Loucy (cell line): ENCODE measurements around the gene DIO1.

Experiments used
- H2AFZ ChIP-seq: fragments of 200-600 bp; sonication (generic); 2 replicates; pipeline ENCODE4 v1.6.0; 2016; ENCODE audit warnings: antibody characterized with exemption, mild to moderate bottlenecking, low read length, moderate library complexity
- H3F3A ChIP-seq: fragments of 200-600 bp; 2 replicates; pipeline ENCODE4 v1.6.0; 2016; ENCODE audit warnings: antibody characterized with exemption, low read depth, mild to moderate bottlenecking
- H3K27me3 ChIP-seq: fragments of 200-600 bp; sonication (generic); 2 replicates; pipeline ENCODE4 v1.6.1; 2014; ENCODE audit warnings: low read length, mild to moderate bottlenecking; ENCODE audit not compliant: insufficient read depth, poor library complexity, severe bottlenecking
- H3K36me3 ChIP-seq: fragments of 200-600 bp; sonication (generic); 2 replicates; pipeline ENCODE4 v1.6.1; 2016; ENCODE audit warnings: low read length; ENCODE audit not compliant: insufficient read depth
- H3K4me1 ChIP-seq: fragments of 200-600 bp; sonication (generic); 2 replicates; pipeline ENCODE4 v1.5.1; 2014; ENCODE audit warnings: low read length, mild to moderate bottlenecking; ENCODE audit not compliant: insufficient read depth, poor library complexity, severe bottlenecking
- H3K4me2 ChIP-seq: fragments of 200-600 bp; sonication (generic); 2 replicates; pipeline ENCODE4 v1.6.0; 2014; ENCODE audit warnings: antibody characterized with exemption, low read length, low read depth, mild to moderate bottlenecking; ENCODE audit not compliant: poor library complexity, severe bottlenecking
- H3K4me3 ChIP-seq: fragments of 200-600 bp; sonication (generic); 2 replicates; pipeline ENCODE4 v1.5.1; 2014; ENCODE audit warnings: low read length, mild to moderate bottlenecking, mixed read lengths; ENCODE audit not compliant: poor library complexity, severe bottlenecking
- H3K79me2 ChIP-seq: fragments of 200-600 bp; sonication (generic); 2 replicates; pipeline ENCODE4 v1.6.1; 2014; ENCODE audit warnings: low read length; ENCODE audit not compliant: insufficient read depth
- H3K9ac ChIP-seq: fragments of 200-600 bp; sonication (generic); 2 replicates; pipeline ENCODE4 v1.6.0; 2014; ENCODE audit warnings: mild to moderate bottlenecking, low read depth, low read length, moderate library complexity; ENCODE audit not compliant: poor library complexity, severe bottlenecking
- H3K9me2 ChIP-seq: fragments of 200-600 bp; sonication (generic); replicated peaks from 2 replicates; pipeline ENCODE4 v1.6.1; 2016; ENCODE audit warnings: low read depth, low read length, mixed read lengths
- H3K9me3 ChIP-seq: fragments of 200-600 bp; sonication (generic); 2 replicates; pipeline ENCODE4 v1.6.1; 2014; ENCODE audit warnings: mild to moderate bottlenecking, antibody characterized with exemption, low read length, low read depth; ENCODE audit not compliant: insufficient read depth
- H4K20me1 ChIP-seq: fragments of 200-600 bp; sonication (generic); 2 replicates; pipeline ENCODE4 v1.6.0; 2014; ENCODE audit warnings: antibody characterized with exemption, low read length, mild to moderate bottlenecking; ENCODE audit not compliant: insufficient read depth, poor library complexity, severe bottlenecking
- EZH2phosphoT487 ChIP-seq: fragments of 200-600 bp; IDR thresholded peaks from 2 replicates; pipeline ENCODE4 v1.6.1; 2018; ENCODE audit warnings: antibody characterized with exemption, mild to moderate bottlenecking, moderate library complexity, borderline replicate concordance
- TF ChIP-seq, protein P1 (sequence below): fragments of 200-600 bp; sonication (generic); conservative IDR thresholded peaks from 2 replicates; pipeline ENCODE4 v1.5.1; 2014; ENCODE audit warnings: mild to moderate bottlenecking, antibody characterized with exemption, low read length

Gene DIO1

DNA sequence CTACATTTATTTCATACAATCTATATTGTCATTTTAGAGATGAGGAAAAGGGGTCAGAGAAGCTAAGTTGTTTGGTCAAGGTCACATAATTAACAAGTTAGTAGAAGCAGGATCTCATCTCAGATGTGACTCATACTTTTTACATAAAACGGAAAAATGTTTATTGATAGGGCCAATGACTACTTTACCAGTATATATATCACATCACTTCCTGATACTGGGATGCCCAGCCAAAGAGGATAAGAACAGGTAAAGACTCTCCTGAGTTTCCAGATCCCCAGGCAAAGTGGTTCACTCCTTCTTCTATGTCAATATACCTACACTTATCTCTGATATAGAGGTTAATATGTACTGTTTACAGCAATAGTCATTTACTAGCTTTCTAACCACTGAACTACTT is 25.4 kb upstream of the DIO1 start:
- no peaks in the 10 kb centered on the region for H3K79me2 ChIP-seq
- H3F3A ChIP-seq = no peaks in the 10 kb centered on the region
- H4K20me1 ChIP-seq = no peaks in the 10 kb centered on the region
- no peaks in the 10 kb centered on the region for H3K9me3 ChIP-seq
- H3K4me2 ChIP-seq = no peak overlapping the region
- H3K4me3 ChIP-seq = no peak overlapping the region
- H3K27me3 ChIP-seq = no peaks in the 10 kb centered on the region
- no peaks in the 10 kb centered on the region for H3K9me2 ChIP-seq
- H3K36me3 ChIP-seq = peaks cover 19% of the 10 kb centered on the region; the same call in 1 of the 2 replicates
- H2AFZ ChIP-seq = no peak overlapping the region
- no peak for TF ChIP-seq EZH2phosphoT487
- TF ChIP-seq, protein P1, sequence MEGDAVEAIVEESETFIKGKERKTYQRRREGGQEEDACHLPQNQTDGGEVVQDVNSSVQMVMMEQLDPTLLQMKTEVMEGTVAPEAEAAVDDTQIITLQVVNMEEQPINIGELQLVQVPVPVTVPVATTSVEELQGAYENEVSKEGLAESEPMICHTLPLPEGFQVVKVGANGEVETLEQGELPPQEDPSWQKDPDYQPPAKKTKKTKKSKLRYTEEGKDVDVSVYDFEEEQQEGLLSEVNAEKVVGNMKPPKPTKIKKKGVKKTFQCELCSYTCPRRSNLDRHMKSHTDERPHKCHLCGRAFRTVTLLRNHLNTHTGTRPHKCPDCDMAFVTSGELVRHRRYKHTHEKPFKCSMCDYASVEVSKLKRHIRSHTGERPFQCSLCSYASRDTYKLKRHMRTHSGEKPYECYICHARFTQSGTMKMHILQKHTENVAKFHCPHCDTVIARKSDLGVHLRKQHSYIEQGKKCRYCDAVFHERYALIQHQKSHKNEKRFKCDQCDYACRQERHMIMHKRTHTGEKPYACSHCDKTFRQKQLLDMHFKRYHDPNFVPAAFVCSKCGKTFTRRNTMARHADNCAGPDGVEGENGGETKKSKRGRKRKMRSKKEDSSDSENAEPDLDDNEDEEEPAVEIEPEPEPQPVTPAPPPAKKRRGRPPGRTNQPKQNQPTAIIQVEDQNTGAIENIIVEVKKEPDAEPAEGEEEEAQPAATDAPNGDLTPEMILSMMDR = no peak
- no peaks in the 10 kb centered on the region for H3K4me1 ChIP-seq
- H3K9ac ChIP-seq = no peak overlapping the region

DNA sequence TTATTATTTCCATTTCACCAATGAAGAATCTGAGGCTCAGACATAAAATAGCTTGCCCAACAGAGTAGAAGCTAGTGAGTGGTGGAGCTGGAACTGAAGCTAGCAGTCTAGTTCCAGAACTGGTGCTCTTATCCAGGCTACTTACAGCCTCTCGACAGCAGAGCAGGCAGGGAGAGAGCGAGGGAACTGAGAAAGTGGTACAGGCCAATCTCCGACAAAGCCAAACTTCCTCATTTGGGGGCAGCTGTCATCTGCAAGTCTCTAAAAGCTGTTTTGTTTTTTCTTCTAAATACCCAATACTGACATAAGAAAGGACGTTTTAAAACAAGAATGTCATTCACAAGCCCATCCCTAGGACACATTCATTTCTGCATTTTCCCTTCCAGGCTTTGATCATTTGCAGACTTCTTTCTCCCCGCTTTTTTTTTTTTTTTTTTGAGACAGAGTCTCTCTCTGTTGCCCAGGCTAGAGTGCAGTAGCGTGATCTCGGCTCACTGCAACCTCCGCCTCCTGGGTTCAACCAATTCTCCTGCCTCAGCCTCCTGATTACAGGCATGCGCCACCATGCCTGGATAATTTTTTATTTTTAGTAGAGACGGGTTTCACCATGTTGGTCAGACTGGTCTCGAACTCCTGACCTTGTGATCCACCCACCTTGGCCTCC is 24.4 kb upstream of the DIO1 start:
- Histone ChIP-seq H3K9ac (no peak overlapping the region), H2AFZ (no peak overlapping the region), H3K36me3 (peaks cover 19% of the 10 kb centered on the region; the same call in 1 of the 2 replicates), H3K9me2 (no peaks in the 10 kb centered on the region), H3K4me2 (no peak overlapping the region), H3F3A (no peaks in the 10 kb centered on the region), H3K4me1 (no peaks in the 10 kb centered on the region), H3K9me3 (no peaks in the 10 kb centered on the region), H3K4me3 (no peak overlapping the region), H3K27me3 (no peaks in the 10 kb centered on the region), H3K79me2 (no peaks in the 10 kb centered on the region), H4K20me1 (no peaks in the 10 kb centered on the region)
- TF ChIP-seq EZH2phosphoT487 = no peak
- TF ChIP-seq, protein P1 = no peak

DNA sequence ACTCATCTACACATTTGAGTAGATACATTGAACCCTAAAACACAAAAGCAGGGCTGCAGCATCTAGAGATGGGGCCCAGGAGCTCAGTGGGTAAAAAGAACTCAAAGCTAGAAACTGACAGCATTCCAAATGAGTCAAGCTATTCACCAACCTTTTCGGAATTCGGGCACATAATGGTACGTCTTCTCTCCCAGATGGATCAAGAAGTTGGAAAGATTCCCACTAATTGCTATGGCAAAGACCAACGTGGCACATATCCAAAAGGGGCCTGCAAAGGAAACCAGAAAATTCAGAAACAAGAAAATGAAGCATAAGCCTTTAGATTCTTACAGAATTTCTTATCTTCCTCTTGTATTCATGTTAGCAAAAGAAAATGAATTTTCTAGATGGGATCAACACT is 22.8 kb upstream of the DIO1 start:
- TF ChIP-seq, protein P1 = no peak
- no peak for TF ChIP-seq EZH2phosphoT487
- H3K27me3 ChIP-seq = no peaks in the 10 kb centered on the region
- H3F3A ChIP-seq = no peaks in the 10 kb centered on the region
- peaks cover 16% of the 10 kb centered on the region; the same call in 1 of the 2 replicates for H3K36me3 ChIP-seq
- no peak overlapping the region for H2AFZ ChIP-seq
- no peaks in the 10 kb centered on the region for H3K9me3 ChIP-seq
- H4K20me1 ChIP-seq = no peaks in the 10 kb centered on the region
- no peak overlapping the region for H3K4me2 ChIP-seq
- H3K4me3 ChIP-seq = no peak overlapping the region
- no peaks in the 10 kb centered on the region for H3K9me2 ChIP-seq
- H3K79me2 ChIP-seq = no peaks in the 10 kb centered on the region
- H3K9ac ChIP-seq = no peak overlapping the region
- H3K4me1 ChIP-seq = no peaks in the 10 kb centered on the region
